Activated CD4-positive, alpha-beta T cell treated with anti-CD3 and anti-CD28 coated beads for 4 hours (primary cell): ENCODE results near the gene CEBPE.

Experiments
- DNase-seq, 2 donors: peaks; one replicate each; pipeline ENCODE4 v3.0.0-alpha.2; 2020

The CEBPE gene

DNA sequence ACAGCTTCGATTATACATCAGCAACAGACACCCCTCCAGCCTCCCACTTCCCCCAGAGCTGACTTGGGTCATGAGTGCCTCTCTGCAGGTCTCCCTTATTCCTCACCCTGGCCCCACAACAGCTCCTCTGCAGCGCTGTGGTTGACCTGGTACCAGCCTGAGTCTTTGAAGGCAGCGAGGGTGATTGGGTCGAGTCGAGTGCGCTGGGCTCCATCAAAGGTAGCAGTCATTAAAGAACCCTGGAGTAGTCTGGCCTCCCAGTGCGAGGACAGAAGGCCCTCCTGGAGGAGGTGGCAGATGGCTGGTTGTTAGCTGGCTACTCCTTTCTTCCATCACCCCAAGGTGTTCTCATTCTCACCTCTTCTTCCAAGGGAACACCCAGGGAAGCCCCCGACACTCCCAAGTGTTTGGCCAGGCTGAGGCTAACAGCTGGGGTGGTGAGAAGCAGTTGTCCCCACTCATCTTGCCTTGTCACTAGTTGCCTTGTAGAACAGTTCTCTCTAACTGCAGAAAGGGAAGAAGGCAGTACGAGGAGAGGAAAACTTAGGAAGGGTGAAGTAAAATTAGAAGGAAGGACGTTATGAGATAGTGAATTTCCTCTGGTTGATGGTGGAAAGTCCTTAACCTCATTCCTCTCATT lies 16.9 kb downstream of the CEBPE start:
- DNase-seq = no peak

DNA sequence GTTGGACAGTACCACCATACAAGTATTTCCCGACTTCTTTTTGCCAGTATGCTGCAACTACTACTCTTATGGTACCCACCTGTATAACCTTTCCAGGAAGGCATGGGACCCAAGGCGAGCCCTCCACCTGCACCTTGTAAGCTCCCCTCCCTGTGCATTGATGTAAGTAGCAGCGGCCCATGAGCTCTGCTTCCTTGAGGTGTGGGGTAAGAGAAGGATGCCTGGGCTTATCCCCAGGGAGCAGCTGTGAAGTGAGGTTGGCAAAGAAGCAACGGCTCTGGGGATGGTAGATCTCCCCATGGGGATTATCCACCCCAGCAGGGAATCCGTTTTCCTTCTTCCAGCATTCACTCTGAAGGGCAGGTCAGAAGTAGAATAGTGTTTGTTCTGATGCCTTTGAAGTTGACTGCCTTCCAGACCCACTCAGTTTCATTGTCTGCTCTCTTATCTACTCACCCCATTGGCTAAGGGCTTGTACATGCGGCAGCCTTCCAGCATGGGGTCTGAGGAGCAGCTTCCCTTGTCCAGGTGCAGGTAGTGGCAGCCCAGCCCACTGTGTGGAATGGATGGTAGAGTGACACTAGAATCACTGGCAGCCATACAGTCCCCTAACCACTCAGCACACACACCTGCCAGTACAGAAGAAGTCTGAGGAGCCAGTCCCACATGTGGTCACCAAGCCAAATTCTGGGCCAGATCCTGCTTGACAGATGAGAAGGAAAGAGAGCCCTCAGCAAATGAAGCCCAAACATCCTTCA lies 17.7 kb downstream of the CEBPE start:
- no peak for DNase-seq

DNA sequence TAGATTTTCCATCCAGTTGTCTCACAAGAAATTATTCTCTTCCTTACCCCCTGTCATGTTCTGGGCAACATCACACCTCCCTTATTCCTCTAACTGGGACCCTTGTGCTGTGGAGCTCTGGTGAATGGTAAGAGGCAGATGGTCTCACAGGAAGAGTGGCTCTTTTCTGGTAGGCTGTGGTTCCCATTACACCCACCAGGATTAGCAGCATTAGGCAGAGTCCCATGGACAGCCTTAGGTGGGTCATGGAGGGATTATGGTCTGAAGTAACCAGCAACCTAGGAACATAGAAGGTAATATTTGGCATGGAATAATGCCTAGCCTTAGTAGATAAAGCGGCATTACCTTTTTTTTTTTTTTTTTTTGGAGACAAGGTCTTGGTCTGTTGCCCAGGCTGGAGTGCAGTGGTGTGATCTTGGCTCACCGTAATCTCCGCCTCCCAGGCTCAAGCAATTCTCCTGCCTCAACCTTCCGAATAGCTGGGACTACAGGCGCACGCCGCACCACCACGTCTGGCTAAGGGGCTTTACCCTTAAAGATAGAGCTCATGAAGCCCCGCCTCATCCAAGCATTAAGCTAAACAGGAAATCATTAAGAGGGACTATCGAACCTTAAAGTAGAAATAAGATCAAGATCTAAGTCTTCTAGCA lies 19.7 kb downstream of the CEBPE start:
- no peak for DNase-seq

DNA sequence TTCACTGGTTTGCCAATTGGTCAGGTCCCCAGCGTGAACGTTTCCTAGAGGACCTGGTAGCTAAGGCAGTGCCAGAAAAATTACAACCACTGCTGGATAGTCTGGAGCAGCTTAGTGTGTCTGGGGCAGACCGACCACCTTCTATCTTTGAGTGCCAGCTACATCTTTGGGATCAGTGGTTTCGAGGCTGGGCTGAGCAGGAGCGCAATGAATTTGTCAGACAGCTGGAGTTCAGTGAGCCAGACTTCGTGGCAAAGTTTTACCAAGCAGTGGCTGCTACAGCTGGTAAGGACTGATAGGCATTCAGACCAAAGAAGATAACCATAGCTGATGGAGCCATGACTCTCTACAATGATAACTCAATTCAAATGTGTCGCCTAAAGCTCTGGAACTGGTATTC lies 21.3 kb downstream of the CEBPE start:
- no peak for DNase-seq

DNA sequence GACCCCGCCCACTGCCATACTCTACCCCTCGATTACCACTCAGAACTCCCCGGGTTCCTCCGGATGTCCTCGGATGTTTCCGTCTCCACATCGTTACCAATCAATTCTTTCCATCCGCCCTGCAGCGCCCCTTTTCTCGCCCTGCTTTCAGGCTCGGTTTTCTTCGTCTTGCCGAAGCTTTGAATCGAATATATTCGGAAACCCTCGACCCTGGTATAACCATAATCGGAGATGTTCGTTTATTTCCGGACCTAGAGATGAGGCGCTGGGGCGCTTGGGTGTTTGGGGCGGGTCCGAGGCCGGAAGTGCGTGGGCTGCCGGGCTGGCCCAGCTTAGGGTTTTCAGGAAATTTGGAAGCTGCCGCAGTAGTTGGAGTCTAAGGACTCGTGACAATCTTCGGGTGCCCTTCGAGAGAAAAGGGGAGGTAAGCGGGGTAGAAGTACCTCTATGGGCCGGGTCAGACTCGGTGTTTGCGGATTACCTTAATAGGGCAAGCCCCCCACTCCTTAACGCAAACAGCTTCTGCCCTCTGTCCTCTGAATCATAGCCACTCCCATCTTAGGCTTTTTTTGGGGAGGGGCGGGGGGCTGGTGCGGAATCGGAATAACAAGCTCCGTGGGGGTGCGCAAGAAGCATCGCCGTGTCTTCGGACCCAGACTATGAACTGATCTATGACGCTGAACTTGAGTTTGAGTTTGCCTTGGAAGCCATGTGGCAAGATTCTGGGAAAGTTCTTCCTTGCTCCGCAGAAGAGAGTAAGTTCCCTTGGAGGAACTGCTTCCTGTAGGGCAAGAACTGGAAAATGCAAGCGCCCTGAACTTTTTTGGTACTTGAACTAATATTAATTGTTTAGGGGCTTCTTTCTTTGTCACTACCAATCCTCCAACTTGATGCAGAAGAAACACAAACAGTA lies 23.6 kb downstream of the CEBPE start, which contains the start of gene C14orf119:
Gene C14orf119, plus strand, starts transcription at position 310 of the 913 bp plus-strand sequence. CDS start 2,154 bp downstream, outside the sequence.
- peak; percentile 99 for DNase-seq

DNA sequence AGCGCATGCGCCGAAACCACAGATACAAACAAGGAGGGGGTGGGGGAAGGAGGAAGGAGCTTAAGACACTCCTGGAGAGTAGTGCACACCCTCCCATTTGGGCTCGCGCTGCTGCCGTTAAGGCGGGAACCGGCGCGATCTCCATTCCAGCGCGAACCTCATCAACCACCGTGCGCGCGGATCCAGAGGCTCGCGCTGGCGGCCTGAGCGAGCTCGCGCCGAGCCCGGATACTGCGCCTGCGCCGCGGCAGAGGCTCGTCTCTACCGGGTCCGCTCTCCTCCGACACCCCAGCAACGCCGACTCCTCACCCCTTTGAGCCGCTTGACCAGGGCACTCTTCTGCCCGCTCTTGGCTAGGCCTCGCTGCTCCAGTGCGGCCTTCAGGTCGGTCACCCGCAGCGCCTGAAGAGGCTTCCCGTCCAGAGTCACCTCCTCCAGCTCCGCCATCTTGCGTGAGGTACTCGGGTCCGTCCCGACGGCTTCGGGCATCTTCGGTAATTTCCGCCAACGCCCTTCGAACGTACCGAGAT lies 24.3 kb downstream of the CEBPE start, which contains the start of gene ACIN1:
Gene ACIN1, minus strand, starts transcription at position 471 of the 530 bp plus-strand sequence. Its CDS starts 24 bp downstream, at position 447.
- DNase-seq = peak; percentile 67 to 78

DNA sequence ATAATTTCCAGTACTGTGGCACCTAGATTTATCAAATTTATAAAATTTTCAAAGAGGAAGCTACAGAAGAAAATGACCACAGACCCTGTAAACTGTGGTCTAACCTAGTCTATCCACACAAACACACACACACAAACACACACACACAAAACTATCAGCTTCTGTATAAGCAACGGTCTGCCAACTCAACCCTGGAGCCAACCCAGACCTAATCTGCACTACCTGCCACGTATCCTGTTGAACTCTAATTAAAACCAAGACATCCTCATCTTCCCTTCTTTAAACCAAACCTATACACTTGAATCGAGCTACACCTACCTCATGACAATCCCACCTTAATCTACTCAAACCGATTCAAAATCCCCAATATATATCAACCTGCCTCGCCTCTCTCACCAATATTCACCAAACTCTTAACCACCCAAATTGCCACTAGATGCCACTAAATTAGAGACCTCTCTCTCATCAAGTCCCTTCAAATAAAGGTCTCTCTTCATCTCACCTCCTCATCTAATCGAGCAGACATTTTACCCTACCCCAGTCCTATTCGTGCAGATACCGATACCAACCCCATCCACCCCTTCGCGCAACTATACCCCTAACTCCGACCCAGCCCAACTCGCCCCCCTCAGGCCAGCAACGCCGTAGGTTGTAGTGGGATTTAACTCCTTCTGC lies 24.9 kb downstream of the CEBPE start:
- no peak for DNase-seq

DNA sequence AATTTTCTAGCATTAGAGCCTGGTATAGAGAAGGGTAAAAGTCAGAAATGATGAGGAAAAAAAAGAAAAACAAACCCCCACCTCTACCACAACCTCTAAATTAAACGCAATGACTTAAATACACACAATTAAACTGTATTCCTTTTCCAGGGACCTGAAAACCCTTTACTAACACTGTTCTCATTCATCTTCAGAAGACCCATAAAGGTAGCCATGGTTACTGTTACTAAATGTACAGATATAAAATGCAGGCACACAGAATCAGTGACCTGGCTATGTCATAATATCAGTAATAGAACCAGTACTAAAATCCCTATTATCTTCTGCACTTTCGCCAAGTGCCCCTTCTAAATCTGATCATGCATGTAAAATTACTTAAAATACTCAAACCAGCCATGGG lies 25.5 kb downstream of the CEBPE start:
- DNase-seq = no peak

DNA sequence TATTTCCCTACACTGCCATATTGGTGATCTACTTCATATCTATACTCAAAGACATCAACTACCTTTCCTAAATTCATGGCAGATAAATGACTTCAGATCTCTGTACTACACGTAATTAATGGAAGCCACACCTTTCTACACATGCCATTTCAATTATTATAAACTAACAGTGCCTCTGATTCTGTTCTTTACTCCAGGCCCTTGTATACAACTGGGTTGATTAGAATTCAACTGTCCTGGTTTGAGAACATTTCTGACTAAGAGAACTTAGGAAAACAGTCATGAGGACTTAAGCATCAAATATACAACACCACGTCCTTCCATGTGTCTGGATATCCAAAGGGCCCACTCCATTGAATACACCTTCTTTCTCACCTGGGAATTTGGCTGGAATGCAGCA lies 26.0 kb downstream of the CEBPE start:
- no peak for DNase-seq

DNA sequence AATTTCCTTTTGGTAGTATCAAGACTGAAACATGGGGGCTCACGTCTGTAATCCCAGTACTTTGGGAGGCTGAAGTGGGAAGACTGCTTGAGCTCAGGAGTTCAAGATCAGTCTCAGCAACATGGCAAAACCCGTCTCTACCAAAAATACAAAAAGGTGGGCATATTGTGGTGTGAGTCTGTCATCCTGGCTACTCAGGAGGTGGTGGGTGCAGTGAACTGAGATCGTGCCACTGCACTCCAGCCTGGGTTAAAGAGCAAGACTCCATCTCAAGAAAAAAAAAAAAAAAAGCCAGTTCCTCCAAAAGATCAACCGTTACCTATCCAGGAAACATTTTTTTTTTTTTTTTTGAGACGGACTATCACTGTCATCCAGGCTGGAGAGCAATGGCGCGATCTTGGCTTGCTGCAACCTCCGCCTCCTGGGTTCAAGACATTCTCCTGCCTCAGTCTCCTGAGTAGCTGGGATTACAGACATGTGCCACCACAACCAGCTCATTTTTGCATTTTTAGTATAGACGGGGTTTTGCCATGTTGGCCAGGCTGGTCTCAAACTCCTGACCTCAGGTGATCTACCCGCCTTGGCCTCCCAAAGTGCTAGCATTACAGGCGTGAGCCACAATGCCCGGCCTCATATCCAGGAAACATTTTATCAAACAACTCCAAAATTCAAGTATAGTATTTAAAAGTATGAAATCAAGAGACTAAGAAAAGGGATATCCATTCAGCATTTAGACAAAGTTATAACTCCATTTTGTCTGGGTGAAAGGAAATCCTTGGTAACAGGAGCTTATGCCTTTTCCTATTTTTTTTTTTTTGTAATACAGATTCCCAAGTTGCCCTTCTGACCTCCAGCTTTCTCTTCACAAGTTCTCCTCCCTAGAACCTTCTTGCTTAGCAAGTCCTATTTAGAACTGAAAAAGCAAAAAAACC lies 27.5 kb downstream of the CEBPE start:
- DNase-seq = no peak

DNA sequence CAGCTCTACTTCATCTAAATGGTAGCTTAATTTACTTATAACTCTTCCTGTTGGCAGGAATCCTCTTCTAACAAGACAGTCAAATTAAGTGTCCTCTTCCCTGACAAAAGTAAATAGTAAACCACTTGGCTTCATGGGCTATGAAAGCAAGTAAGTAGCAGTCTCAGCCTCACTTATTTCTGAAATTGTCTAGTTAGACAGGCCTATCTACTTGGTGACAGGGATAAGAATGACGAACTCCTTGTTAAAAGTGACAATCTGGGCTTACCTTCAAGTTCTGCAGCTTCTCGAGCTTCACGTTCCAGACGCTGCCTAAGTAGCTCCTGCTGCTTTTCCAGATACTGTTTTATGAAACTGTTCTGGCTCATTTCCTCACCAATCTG lies 28.8 kb downstream of the CEBPE start:
- DNase-seq = no peak

DNA sequence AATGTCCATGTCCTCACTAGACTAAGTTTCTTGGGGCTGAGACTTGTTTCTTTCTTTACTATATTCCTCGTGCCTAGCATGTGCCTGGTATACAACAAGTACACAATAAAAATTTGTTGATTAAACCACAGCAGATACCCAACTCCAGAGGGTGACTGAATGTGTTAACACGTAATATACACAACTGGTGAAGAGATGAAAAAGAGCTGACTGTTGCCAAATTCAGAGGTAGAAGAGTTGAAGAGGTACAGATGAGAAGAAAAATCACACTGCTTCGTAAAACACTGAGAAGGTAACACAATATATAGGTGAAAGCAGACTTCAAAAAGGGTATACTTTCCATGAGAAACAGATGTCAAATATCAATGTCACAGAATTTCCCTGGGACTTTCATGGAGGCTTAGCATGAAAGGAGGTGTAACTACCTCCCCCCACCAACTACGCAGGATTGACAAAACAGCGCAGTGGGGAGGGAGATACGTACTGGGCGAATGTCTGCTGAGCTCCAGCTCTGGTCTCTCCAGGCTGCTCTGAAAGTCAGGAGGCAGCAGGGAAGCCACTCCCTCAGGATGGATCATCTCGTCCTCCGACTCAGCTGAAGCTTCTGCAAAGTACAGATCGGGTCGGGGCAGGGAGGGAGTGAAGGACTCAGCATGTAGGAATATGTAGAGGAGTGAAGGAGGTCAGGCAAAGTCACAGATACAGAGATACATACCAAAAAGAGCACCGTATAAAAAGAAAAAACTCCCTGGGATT lies 29.4 kb downstream of the CEBPE start:
- no peak for DNase-seq

DNA sequence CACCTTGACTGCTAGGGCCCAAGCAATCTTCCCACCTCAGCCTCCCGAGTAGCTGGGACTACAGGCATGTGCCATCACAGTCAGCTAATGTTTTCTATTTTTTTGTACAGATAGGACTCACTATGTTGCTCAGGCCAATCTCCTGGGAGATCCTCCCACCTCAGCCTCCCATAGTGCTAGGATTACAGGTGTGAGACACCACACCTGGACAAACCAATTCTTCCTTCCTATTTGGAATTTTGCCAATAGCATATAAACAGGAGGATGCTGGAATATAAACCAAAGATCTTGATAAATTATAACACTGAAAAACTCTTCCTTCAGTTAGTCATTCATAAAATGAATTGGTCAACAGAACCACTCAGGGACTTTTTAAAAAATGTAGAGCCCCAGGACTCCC lies 32.5 kb downstream of the CEBPE start:
- no peak for DNase-seq

DNA sequence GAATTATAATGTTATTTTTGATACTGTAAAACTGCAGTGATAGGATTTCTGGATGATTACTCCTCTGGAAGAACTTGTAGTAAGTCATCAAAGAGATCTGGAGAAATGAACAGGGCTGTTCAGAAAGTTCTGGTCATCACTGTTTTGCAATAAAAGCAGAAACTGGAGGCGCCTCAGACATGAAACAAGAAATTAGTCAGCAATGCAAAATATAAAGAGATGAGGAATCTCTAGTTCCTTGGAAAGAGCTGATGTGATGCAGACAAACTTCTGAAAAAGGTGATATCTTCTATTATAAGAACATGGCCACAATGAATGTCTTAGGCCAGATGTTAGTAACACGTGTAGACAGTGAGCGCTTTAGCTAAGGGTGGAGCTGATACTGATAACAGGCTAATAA lies 33.6 kb downstream of the CEBPE start:
- DNase-seq = no peak

DNA sequence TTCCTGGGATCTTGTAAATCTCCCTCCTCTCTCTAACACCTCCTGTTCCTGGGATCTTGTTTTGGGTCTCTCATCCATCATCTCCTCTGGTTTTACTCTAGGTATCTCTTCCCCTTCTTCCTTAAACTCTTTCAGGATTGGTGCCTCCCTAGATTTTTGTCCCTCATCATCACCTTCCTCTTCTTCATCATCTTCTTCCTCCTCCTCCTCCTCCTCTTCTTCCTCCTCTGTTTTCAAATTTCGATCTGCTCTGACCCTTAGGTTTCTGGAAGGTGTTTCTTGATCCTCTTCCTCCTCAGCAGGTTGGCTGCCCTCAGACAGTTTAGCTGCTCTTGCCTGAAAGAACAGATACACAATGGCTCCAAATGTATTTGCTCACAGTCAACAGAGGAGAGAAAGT lies 38.6 kb downstream of the CEBPE start:
- DNase-seq = no peak

DNA sequence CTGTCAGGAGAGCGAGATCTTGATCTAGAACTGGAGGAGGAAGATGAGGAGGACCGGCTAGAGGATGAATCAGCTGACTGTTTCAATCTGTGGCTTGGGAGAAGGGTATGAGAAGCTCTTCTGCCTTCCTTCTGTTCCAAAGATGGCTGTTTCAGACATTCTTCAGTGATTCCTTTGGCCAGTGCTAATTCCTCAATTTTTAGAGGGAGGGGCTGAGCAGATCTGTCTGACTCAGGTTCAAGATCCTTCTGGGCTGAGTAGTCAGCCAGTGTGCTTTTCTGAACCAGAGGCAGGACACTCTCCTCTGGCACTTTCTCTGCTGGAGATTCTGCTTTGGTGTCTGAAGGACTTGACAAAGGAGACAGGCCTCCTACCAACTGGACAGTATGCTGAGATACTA lies 39.3 kb downstream of the CEBPE start:
- DNase-seq = no peak

DNA sequence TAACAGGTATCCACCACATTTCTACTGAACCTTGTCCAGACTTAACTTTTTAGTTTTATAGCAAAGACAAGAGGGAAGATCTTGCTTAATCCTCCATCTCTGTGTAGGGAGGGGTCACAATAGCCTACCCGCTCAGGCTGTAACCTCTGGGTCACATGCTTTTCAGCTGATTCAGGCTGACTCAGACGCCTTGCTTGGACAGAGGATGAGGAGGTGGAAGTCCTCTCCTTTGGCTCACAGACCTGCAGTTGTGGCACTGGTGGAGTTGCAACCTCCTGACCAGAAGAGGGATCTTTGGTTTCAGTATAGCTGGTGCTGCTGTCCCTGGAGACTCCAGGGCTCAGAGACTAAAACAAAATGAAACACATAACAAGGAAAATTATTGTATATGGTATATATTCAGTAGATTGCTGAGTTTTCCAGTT lies 40.4 kb downstream of the CEBPE start:
- DNase-seq = no peak

DNA sequence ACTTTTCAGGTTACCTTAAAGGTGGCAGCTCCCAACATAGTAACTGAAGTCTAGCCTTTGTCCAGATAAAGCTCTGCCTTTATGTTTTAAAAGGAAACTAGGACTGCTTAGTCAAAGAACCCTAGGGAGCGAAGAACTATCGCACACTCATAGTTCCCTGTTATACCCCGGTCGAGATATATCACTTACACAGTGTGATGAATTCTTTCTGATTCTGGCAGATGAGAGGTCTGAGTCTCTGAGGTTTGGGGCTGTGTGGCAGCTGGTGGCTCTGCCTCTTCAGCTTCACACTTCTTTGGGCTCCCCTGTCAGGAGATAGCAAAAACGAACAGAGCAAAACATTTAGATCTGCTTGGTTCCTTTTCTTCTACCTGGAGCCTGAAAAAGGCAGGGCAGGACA lies 41.1 kb downstream of the CEBPE start:
- DNase-seq = no peak

DNA sequence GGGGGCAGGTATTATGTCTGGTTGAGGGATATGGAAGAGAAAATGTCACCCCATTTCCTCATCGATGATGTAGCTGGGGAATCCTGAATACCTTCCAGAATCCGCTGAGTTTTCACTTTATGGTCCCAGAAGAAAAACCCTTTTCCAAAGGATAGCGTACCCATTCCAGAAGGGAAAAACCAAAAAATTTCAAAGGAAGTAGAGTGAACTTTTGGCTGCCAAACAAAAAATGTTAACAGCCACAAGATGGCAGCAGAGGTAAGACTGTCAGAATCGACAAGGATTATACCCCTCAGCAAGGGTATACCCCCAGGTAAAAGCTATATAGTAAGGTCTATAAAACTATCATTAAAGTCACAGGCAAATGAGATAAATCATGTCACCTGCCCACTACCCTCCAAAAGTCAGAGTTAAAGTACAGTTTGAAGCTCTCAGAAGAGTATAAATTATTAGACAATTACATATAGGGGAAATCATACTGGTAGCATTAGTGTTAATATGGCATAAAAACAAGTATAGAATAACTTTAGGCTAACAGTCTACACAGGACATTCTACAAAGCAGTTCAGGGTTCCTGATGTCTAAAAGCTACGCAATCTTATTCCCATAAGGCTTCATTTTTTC lies 42.2 kb downstream of the CEBPE start:
- DNase-seq = peak in 1 of 2 donors; percentile 46

DNA sequence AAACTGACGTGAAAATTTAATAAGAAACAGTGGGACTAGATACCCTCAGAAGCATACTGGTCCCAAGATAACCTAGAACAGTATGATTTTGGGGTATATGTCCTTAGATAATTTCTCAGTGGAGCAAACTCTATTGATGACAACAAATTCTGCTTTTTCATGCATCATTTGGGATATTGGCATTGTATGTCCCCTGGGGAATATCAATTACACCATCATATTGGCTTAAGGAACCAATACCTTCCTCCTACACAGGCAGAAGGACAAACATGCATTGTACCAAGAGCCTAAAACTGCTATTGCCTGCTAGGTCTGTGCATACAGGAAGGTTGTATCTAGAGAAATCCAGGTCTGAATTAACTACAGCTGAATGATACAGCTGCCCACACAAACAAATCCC lies 44.1 kb downstream of the CEBPE start:
- DNase-seq = no peak
